ENCODE measurements around the gene MVB12B. TPM values are rescaled to one million over a fixed set of nuclear protein-coding genes. Genes with fewer than 3 reads are reported as not detected.

MVB12B gene
- total and polyA plus RNA-seq, 2 of the 13 experiments (the other 11 are each of a cell fraction or from before 2014, with no cell fraction given), result 12.1 to 30.1 TPM

GRCh38 chr9:126303488-126303887 is 23.1 kb upstream of the MVB12B start (continued):
- TF ChIP-seq ZFY (CRISPR knock-in tag; IDR thresholded peaks at IDR 0.05) (peak; percentile 65), DMAP1 (CRISPR knock-in tag; IDR thresholded peaks at IDR 0.05) (no peak), ZNF660 (CRISPR knock-in tag; IDR thresholded peaks at IDR 0.05; ENCODE audit: borderline replicate concordance, low read depth) (no peak), THAP11 (CRISPR knock-in tag; IDR thresholded peaks at IDR 0.05) (peak; percentile 93)
- TF ChIP-seq, protein P1, sequence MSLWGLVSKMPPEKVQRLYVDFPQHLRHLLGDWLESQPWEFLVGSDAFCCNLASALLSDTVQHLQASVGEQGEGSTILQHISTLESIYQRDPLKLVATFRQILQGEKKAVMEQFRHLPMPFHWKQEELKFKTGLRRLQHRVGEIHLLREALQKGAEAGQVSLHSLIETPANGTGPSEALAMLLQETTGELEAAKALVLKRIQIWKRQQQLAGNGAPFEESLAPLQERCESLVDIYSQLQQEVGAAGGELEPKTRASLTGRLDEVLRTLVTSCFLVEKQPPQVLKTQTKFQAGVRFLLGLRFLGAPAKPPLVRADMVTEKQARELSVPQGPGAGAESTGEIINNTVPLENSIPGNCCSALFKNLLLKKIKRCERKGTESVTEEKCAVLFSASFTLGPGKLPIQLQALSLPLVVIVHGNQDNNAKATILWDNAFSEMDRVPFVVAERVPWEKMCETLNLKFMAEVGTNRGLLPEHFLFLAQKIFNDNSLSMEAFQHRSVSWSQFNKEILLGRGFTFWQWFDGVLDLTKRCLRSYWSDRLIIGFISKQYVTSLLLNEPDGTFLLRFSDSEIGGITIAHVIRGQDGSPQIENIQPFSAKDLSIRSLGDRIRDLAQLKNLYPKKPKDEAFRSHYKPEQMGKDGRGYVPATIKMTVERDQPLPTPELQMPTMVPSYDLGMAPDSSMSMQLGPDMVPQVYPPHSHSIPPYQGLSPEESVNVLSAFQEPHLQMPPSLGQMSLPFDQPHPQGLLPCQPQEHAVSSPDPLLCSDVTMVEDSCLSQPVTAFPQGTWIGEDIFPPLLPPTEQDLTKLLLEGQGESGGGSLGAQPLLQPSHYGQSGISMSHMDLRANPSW (CRISPR knock-in tag; IDR thresholded peaks at IDR 0.05; ENCODE audit: borderline replicate concordance), result no peak

GRCh38 chr9:126304207-126304970 is 22.2 kb upstream of the MVB12B start:
- intact Hi-C loops (cut with micrococcal nuclease; ENCODE audit: unreplicated experiment), result no loop called here
- no peaks in the 10 kb centered on the region for H3K9me3 ChIP-seq (ENCODE audit: low read length)
- WGBS (ENCODE audit: low lambda C conversion rate), result 37% methylated on average over 8 of the region's 8 CpGs
- no peaks in the 10 kb centered on the region; a peak in 1 of 5 replicates for H3K27me3 ChIP-seq (ENCODE audit: control insufficient read depth in 1 of 2, insufficient read depth in 2 of 2, low read length in 2 of 2)
- no peaks in the 10 kb centered on the region for H4K20me1 ChIP-seq (ENCODE audit: insufficient read depth, low read length)
- peaks cover 76% of the 10 kb centered on the region for H3K4me1 ChIP-seq (ENCODE audit: insufficient read depth, low read length)
- no peaks in the 10 kb centered on the region for H3K79me2 ChIP-seq (ENCODE audit: insufficient read depth, low read length)
- no TSS peak for BruUV-seq (replicated peaks)
- H3K9ac ChIP-seq (ENCODE audit: insufficient read depth, low read depth, low read length), result no peak overlapping the region
- DNase-seq (ENCODE audit: low spot score) (peak; percentile 25), ATAC-seq (peak; percentile 11; the same call in 2 of the 3 replicates), FAIRE-seq (no peak)
- no peak overlapping the region for H2AFZ ChIP-seq (ENCODE audit: low read length)
- in situ Hi-C loops (cut with HindIII; ENCODE audit: extremely low pct_ligation_motif_present, low pct_unique_long_range_greater_than_20kb), result loop anchor here (5.0 kb wide), 2 partner anchors 93 to 188 kb away; no protein-coding TSS in a partner anchor
- no peak overlapping the region for H3K27ac ChIP-seq (ENCODE audit: extremely low read length, insufficient read depth, low read length)
- ChIA-PET POLR2A (interaction anchor here (1.1 kb wide), 1 partner anchor 72 kb away, joined by 3 read pairs; no protein-coding TSS in a partner anchor), CTCF (ENCODE audit: low intra/inter-chr PET ratio, low total read pairs) (no interaction called here)
- H3K4me3 ChIP-seq (replicated peaks in 1 of 3; ENCODE audit: insufficient read depth in 1 of 3, low read depth in 2 of 3, low read length in 3 of 3), result peak overlapping the region in 1 of 3 experiments; percentile 39; a peak in 2 of 6 replicates
- peak overlapping the region; percentile 62 for H3K4me2 ChIP-seq (ENCODE audit: low read depth, low read length)
- no peaks in the 10 kb centered on the region for H3K36me3 ChIP-seq (replicated peaks in 1 of 2; ENCODE audit: control insufficient read depth in 1 of 2, insufficient read depth in 2 of 2, low read length in 2 of 2)
- TF ChIP-seq PAF1 (CRISPR knock-in tag; IDR thresholded peaks at IDR 0.05) (no peak), HOXA5 (CRISPR knock-in tag; IDR thresholded peaks at IDR 0.05) (no peak), MEIS2 (CRISPR knock-in tag; IDR thresholded peaks at IDR 0.05) (no peak), ZKSCAN8 (CRISPR knock-in tag; IDR thresholded peaks at IDR 0.05; ENCODE audit: borderline replicate concordance) (no peak), SRY (CRISPR knock-in tag; IDR thresholded peaks at IDR 0.05) (no peak), EED (CRISPR knock-in tag; IDR thresholded peaks at IDR 0.05) (0 out of 2 replicates have a peak, but pooled peaks have one; percentile 52), ZSCAN22 (CRISPR knock-in tag; IDR thresholded peaks at IDR 0.05) (no peak), KLF11 (CRISPR knock-in tag; IDR thresholded peaks at IDR 0.05) (no peak)
- TF ChIP-seq, protein P2, sequence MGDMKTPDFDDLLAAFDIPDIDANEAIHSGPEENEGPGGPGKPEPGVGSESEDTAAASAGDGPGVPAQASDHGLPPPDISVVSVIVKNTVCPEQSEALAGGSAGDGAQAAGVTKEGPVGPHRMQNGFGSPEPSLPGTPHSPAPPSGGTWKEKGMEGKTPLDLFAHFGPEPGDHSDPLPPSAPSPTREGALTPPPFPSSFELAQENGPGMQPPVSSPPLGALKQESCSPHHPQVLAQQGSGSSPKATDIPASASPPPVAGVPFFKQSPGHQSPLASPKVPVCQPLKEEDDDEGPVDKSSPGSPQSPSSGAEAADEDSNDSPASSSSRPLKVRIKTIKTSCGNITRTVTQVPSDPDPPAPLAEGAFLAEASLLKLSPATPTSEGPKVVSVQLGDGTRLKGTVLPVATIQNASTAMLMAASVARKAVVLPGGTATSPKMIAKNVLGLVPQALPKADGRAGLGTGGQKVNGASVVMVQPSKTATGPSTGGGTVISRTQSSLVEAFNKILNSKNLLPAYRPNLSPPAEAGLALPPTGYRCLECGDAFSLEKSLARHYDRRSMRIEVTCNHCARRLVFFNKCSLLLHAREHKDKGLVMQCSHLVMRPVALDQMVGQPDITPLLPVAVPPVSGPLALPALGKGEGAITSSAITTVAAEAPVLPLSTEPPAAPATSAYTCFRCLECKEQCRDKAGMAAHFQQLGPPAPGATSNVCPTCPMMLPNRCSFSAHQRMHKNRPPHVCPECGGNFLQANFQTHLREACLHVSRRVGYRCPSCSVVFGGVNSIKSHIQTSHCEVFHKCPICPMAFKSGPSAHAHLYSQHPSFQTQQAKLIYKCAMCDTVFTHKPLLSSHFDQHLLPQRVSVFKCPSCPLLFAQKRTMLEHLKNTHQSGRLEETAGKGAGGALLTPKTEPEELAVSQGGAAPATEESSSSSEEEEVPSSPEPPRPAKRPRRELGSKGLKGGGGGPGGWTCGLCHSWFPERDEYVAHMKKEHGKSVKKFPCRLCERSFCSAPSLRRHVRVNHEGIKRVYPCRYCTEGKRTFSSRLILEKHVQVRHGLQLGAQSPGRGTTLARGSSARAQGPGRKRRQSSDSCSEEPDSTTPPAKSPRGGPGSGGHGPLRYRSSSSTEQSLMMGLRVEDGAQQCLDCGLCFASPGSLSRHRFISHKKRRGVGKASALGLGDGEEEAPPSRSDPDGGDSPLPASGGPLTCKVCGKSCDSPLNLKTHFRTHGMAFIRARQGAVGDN (CRISPR knock-in tag; IDR thresholded peaks at IDR 0.05), result 0 out of 2 replicates have a peak, but pooled peaks have one; percentile 11
- TF ChIP-seq, protein P3, sequence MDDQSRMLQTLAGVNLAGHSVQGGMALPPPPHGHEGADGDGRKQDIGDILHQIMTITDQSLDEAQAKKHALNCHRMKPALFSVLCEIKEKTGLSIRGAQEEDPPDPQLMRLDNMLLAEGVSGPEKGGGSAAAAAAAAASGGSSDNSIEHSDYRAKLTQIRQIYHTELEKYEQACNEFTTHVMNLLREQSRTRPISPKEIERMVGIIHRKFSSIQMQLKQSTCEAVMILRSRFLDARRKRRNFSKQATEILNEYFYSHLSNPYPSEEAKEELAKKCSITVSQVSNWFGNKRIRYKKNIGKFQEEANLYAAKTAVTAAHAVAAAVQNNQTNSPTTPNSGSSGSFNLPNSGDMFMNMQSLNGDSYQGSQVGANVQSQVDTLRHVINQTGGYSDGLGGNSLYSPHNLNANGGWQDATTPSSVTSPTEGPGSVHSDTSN (CRISPR knock-in tag; IDR thresholded peaks at IDR 0.05; ENCODE audit: borderline replicate concordance), result no peak
